Sigmoid colon (tissue), 7 donors: ENCODE results near the gene CDC42BPB. TPM values are rescaled to one million over a fixed set of nuclear protein-coding genes. Genes with fewer than 3 reads are reported as not detected.

ENCODE experiments used
- DNase-seq: peaks from one replicate; pipeline ENCODE4 v3.0.0-alpha.2; 2019
- H3K27ac ChIP-seq, 4 donors: fragments of 200-600 bp; sonication (generic); one replicate each; pipeline ENCODE4 v1.5.1; 2016 to 2019; ENCODE audit warnings: mild to moderate bottlenecking in 1 of 4
- H3K27me3 ChIP-seq, 3 donors: fragments of 200-600 bp; sonication (generic); one replicate each; pipeline ENCODE4 v1.5.1; 2019; ENCODE audit warnings: mild to moderate bottlenecking in 1 of 3
- H3K36me3 ChIP-seq, 4 donors: fragments of 200-600 bp; sonication (generic); one replicate each; pipeline ENCODE4 v1.5.1; 2016 to 2019
- H3K4me1 ChIP-seq, 4 donors: fragments of 200-600 bp; sonication (generic); one replicate each; pipeline ENCODE4 v1.5.1; 2017 to 2019
- H3K4me3 ChIP-seq, 4 donors: fragments of 200-600 bp; sonication (generic); one replicate each; pipeline ENCODE4 v1.5.1; 2017 to 2019; ENCODE audit warnings: mild to moderate bottlenecking in 2 of 4, moderate library complexity in 1 of 4
- H3K9me3 ChIP-seq, 4 donors: fragments of 200-600 bp in 3 of 4; sonication (generic) in 3 of 4; one replicate each; pipeline versions ENCODE4 v1.5.1 to v1.6.1; 2013 to 2019
- EP300 ChIP-seq, 4 donors: sonication (generic); formaldehyde crosslinking; IDR thresholded peaks; one replicate each; pipeline ENCODE4 v1.6.1; 2017; ENCODE audit warnings: antibody characterized with exemption in 4 of 4
- POLR2A ChIP-seq, 2 donors: fragments of 450-650 bp; IDR thresholded peaks; one replicate each; pipeline ENCODE4 v1.6.1; 2016; ENCODE audit warnings: antibody characterized with exemption in 2 of 2, mild to moderate bottlenecking in 2 of 2, moderate library complexity in 2 of 2
- POLR2AphosphoS5 ChIP-seq, 4 donors: sonication (generic); formaldehyde crosslinking; IDR thresholded peaks; one replicate each; pipeline ENCODE4 v1.6.1; 2017; ENCODE audit warnings: antibody characterized with exemption in 4 of 4
- WGBS, 2 donors: extraction: QIAGEN DNeasy Blood & Tissue Kit; methylation state at CpG; one replicate each; pipeline ENCODE4 v1.1.7; 2013; 5-methylcytosine and 5-hydroxymethylcytosine counted together
- intact Hi-C: fragments of 100-400 bp; cut with DNase I; formaldehyde crosslinking; loops from one replicate; pipeline ENCODE4 v1.15.1; 2023
- polyA plus RNA-seq, 3 donors: library from polyadenylated mRNA; stranded (reverse); fragments of 200-250 nt; gene quantifications; one replicate each; pipeline ENCODE4 v1.2.3, GENCODE V29; 2013
- total RNA-seq, 4 donors: library from RNA; depleted of rRNA; stranded (reverse); fragments of >200 nt; gene quantifications; one replicate each; pipeline ENCODE4 v1.1.0, GENCODE V29; 2016
- TF ChIP-seq, protein P1 (sequence below), 4 experiments: fragments of 450-650 bp in 3 of 4; fragments of 200-600 bp in 1 of 4; IDR thresholded peaks; one replicate each; pipeline ENCODE4 v1.5.1; 2016 to 2019; ENCODE audit warnings: antibody characterized with exemption in 4 of 4, mild to moderate bottlenecking in 3 of 4, moderate library complexity in 2 of 4
- donor health status: healthy with polysubstance abuse.
- donor health status: Bipolar disorder and iron deficiency.
- donor health status: healthy.

The CDC42BPB gene
- total and polyA plus RNA-seq, 7 donors = 18.0 to 82.3 (median 58.5) TPM

DNA sequence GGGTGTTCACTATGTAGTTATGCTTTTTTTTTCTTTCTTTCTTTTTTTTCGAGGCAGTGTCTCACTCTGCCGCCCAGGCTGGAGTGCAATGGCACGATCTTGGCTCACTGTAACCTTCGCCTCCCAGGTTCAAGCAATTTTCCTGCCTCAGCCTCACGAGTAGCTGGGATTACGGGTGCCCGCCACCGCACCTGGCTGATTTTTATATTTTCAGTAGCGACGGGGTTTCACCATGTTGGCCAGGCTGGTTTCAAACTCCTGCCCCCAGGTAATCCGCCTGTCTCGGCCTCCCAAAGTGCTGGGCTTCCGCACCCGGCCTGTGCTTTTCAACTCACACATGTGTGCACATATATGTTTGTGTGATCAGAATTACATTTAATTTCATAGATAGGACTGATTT, 173.8 kb downstream of the CDC42BPB start:
- H3K4me1 ChIP-seq = no peaks in the 10 kb centered on the region
- H3K27ac ChIP-seq = no peak overlapping the region
- no peak for DNase-seq
- no peaks in the 10 kb centered on the region for H3K9me3 ChIP-seq
- no peak overlapping the region for H3K4me3 ChIP-seq
- intact Hi-C loops = no loop called here
- 94 to 96% methylated on average over 14 of the region's 14 CpGs for WGBS, 2 donors
- TF ChIP-seq, protein P1, sequence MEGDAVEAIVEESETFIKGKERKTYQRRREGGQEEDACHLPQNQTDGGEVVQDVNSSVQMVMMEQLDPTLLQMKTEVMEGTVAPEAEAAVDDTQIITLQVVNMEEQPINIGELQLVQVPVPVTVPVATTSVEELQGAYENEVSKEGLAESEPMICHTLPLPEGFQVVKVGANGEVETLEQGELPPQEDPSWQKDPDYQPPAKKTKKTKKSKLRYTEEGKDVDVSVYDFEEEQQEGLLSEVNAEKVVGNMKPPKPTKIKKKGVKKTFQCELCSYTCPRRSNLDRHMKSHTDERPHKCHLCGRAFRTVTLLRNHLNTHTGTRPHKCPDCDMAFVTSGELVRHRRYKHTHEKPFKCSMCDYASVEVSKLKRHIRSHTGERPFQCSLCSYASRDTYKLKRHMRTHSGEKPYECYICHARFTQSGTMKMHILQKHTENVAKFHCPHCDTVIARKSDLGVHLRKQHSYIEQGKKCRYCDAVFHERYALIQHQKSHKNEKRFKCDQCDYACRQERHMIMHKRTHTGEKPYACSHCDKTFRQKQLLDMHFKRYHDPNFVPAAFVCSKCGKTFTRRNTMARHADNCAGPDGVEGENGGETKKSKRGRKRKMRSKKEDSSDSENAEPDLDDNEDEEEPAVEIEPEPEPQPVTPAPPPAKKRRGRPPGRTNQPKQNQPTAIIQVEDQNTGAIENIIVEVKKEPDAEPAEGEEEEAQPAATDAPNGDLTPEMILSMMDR (IDR thresholded peaks at IDR 0.05) = no peak
- no peak for TF ChIP-seq POLR2AphosphoS5 (IDR thresholded peaks at IDR 0.05)
- TF ChIP-seq EP300 (IDR thresholded peaks at IDR 0.05) = no peak
- no peak for TF ChIP-seq POLR2A (IDR thresholded peaks at IDR 0.05)
- no peaks in the 10 kb centered on the region for H3K27me3 ChIP-seq
- peaks cover 0 to 21% (median 2%) of the 10 kb centered on the region in 4 donors for H3K36me3 ChIP-seq

DNA sequence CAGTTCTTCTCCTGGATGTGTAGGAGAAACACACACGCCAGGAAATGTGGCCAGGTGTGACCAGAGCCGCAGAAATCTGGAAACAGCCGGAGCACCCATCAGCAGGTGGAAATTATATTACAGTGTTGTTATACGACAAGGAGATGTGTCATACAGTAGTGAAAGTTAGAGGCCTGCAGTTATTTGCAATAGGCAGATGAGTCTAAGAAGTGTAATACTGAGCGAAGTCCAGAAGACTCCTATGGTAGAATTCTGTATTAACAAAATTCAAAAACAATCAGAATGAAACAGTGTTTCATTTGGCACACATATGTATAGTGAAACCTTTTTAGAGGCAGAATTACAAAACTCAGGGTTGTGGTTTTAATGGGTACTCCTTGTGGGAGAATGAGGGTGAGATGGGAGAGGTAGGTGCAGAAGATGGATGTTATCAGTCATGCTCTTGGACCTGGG, 174.2 kb downstream of the CDC42BPB start:
- no peaks in the 10 kb centered on the region for H3K9me3 ChIP-seq
- no peak for DNase-seq
- no peaks in the 10 kb centered on the region for H3K4me1 ChIP-seq
- TF ChIP-seq, protein P1 (IDR thresholded peaks at IDR 0.05) = no peak
- no peak for TF ChIP-seq POLR2A (IDR thresholded peaks at IDR 0.05)
- no peak for TF ChIP-seq POLR2AphosphoS5 (IDR thresholded peaks at IDR 0.05)
- no peak overlapping the region for H3K4me3 ChIP-seq
- intact Hi-C loops = no loop called here
- H3K36me3 ChIP-seq = peaks cover 0 to 21% (median 2%) of the 10 kb centered on the region in 4 donors
- no peaks in the 10 kb centered on the region for H3K27me3 ChIP-seq
- H3K27ac ChIP-seq = no peak overlapping the region
- WGBS, 2 donors = 31 to 66% methylated on average over 5 of the region's 5 CpGs

Other genes starting within 250 kb of the CDC42BPB start
- not detected for gene AMN, start 134.9 kb downstream of the CDC42BPB start, total RNA-seq
- 10 to 100 TPM; 42.0 to 78.1 (median 43.0) TPM for gene AMN, start 134.9 kb downstream of the CDC42BPB start, polyA plus RNA-seq
- not detected for gene LBHD2, start 26.7 kb upstream of the CDC42BPB start, total RNA-seq
- gene LBHD2, start 26.7 kb upstream of the CDC42BPB start, polyA plus RNA-seq = under 1 TPM in 1 of 3 donors, not detected in 2; 0.17 TPM
- 1 to 10 TPM in 2 of 4 donors, under 1 TPM in 2; 0.36 to 1.8 (median 0.90) TPM for gene EXOC3L4, start 37.2 kb upstream of the CDC42BPB start, total RNA-seq
- gene EXOC3L4, start 37.2 kb upstream of the CDC42BPB start, polyA plus RNA-seq = 10 to 100 TPM in 1 of 3 donors, 1 to 10 TPM in 2; 3.0 to 23.8 (median 6.0) TPM
- gene TNFAIP2, start 65.9 kb upstream of the CDC42BPB start, total RNA-seq = 10 to 100 TPM; 21.2 to 59.1 (median 36.6) TPM
- gene TNFAIP2, start 65.9 kb upstream of the CDC42BPB start, polyA plus RNA-seq = 10 to 100 TPM; 11.8 to 68.0 (median 28.8) TPM